Thyroid gland (tissue), 4 donors: ENCODE results near the gene ATXN3L.

Experiments
- POLR2A ChIP-seq, 2 donors: fragments of 450-650 bp; IDR thresholded peaks; one replicate each; pipeline ENCODE4 v1.6.1; 2017; ENCODE audit warnings: antibody characterized with exemption in 2 of 2, mild to moderate bottlenecking in 2 of 2, moderate library complexity in 1 of 2
- TF ChIP-seq, protein P1 (sequence below), 6 experiments: fragments of 200-600 bp in 3 of 6; fragments of 450-650 bp in 3 of 6; sonication (generic) in 3 of 6; IDR thresholded peaks; one replicate each; pipeline ENCODE4 v1.5.1; 2016 to 2019; ENCODE audit warnings: antibody characterized with exemption in 6 of 6, mild to moderate bottlenecking in 2 of 6, inconsistent platforms in 1 of 6, moderate library complexity in 1 of 6

GRCh38 chrX:13367950-13368349 lies 48.1 kb upstream of the ATXN3L start:
- TF ChIP-seq, protein P1, sequence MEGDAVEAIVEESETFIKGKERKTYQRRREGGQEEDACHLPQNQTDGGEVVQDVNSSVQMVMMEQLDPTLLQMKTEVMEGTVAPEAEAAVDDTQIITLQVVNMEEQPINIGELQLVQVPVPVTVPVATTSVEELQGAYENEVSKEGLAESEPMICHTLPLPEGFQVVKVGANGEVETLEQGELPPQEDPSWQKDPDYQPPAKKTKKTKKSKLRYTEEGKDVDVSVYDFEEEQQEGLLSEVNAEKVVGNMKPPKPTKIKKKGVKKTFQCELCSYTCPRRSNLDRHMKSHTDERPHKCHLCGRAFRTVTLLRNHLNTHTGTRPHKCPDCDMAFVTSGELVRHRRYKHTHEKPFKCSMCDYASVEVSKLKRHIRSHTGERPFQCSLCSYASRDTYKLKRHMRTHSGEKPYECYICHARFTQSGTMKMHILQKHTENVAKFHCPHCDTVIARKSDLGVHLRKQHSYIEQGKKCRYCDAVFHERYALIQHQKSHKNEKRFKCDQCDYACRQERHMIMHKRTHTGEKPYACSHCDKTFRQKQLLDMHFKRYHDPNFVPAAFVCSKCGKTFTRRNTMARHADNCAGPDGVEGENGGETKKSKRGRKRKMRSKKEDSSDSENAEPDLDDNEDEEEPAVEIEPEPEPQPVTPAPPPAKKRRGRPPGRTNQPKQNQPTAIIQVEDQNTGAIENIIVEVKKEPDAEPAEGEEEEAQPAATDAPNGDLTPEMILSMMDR (IDR thresholded peaks at IDR 0.05): no peak
- TF ChIP-seq POLR2A (IDR thresholded peaks at IDR 0.05): no peak
